H1 (cell line): ENCODE measurements around the gene RBBP5. TPM values are rescaled to one million over a fixed set of nuclear protein-coding genes. Genes with fewer than 3 reads are reported as not detected.

Experiments used
- CTCF ChIA-PET: fragments of 300-600 bp; sonication (Branson Sonifier 250); formaldehyde crosslinking; loops from one replicate; lab custom pipeline; 2021; ENCODE audit not compliant: partially characterized antibody; lab: Charles Lee
- POLR2A ChIA-PET: fragments of 300-600 bp; sonication (Branson Sonifier 250); formaldehyde crosslinking; loops from one replicate; lab custom pipeline; 2021; ENCODE audit warnings: inconsistent platforms; ENCODE audit not compliant: partially characterized antibody; lab: Charles Lee
- DNase-seq, 2 experiments: peaks; one replicate each; pipeline versions ENCODE4 v3.0.0 to v3.0.0-alpha.2; 2010 to 2022; ENCODE audit warnings: low spot score in 2 of 2, low read depth in 1 of 2, mixed read lengths in 1 of 2
- FAIRE-seq: peaks from 2 replicates; lab custom pipeline; 2011; peaks lifted over from hg19 to GRCh38; lab: Jason Lieb, UNC
- H2AFZ ChIP-seq: 2 replicates; pipeline ENCODE4 v1.8.1; 2012; ENCODE audit warnings: low read length, inconsistent platforms
- H2AK5ac ChIP-seq: 2 replicates; pipeline ENCODE4 v1.6.1; 2013; ENCODE audit warnings: low read depth, low read length
- H2BK120ac ChIP-seq: replicated peaks from 2 replicates; pipeline ENCODE3; 2013; ENCODE audit warnings: low read depth, low read length, inconsistent platforms
- H2BK12ac ChIP-seq: 2 replicates; pipeline ENCODE4 v1.6.1; 2013; ENCODE audit warnings: low read depth, low read length
- H2BK15ac ChIP-seq: 2 replicates; pipeline ENCODE4 v1.6.1; 2013; ENCODE audit warnings: low read length
- H2BK20ac ChIP-seq: 2 replicates; pipeline ENCODE4 v1.6.1; 2013; ENCODE audit warnings: low read length
- H2BK5ac ChIP-seq: 2 replicates; pipeline ENCODE4 v1.6.1; 2013; ENCODE audit warnings: low read depth, low read length
- H3K14ac ChIP-seq: 2 replicates; pipeline ENCODE4 v1.6.1; 2013; ENCODE audit warnings: inconsistent platforms; ENCODE audit not compliant: insufficient read length
- H3K18ac ChIP-seq: 2 replicates; pipeline ENCODE4 v1.6.1; 2013; ENCODE audit warnings: low read length; ENCODE audit errors: extremely low read depth
- H3K23ac ChIP-seq: 2 replicates; pipeline ENCODE4 v1.6.1; 2013; ENCODE audit warnings: inconsistent platforms; ENCODE audit not compliant: insufficient read length
- H3K23me2 ChIP-seq: 2 replicates; pipeline ENCODE4 v1.6.1; 2013; ENCODE audit warnings: low read depth, low read length
- H3K27ac ChIP-seq: 2 replicates; pipeline ENCODE4 v1.6.1; 2011; ENCODE audit warnings: low read depth, low read length, inconsistent platforms
- H3K27me3 ChIP-seq, 4 experiments: replicated peaks in 1 of 4; 1 replicate in 1 of 4; 2 replicates in 3 of 4; pipeline versions ENCODE4 v1.6.1 to v1.8.1; 2011 to 2013; ENCODE audit warnings: low read length in 3 of 4, mild to moderate bottlenecking in 3 of 4, inconsistent platforms in 2 of 4, mixed read lengths in 2 of 4, moderate library complexity in 1 of 4; ENCODE audit not compliant: control insufficient read depth in 3 of 4, insufficient read depth in 3 of 4; ENCODE audit errors: extremely low read depth in 1 of 4
- H3K36me3 ChIP-seq, 4 experiments: 2 replicates each; pipeline versions ENCODE4 v1.6.1 to v1.8.1; 2011 to 2013; ENCODE audit warnings: mild to moderate bottlenecking in 4 of 4, low read length in 3 of 4, moderate library complexity in 2 of 4, control low read depth in 1 of 4, inconsistent platforms in 1 of 4; ENCODE audit not compliant: insufficient read depth in 4 of 4, control insufficient read depth in 2 of 4
- H3K4ac ChIP-seq: replicated peaks from 2 replicates; pipeline ENCODE3; 2013; ENCODE audit warnings: low read length, low read depth, mixed read lengths, inconsistent platforms; ENCODE audit not compliant: insufficient read length
- H3K4me1 ChIP-seq, 4 experiments: replicated peaks in 1 of 4; 1 replicate in 1 of 4; 2 replicates in 3 of 4; pipeline versions ENCODE4 v1.6.1 to v1.8.1; 2011 to 2013; ENCODE audit warnings: low read length in 3 of 4, inconsistent platforms in 2 of 4, mixed read lengths in 1 of 4; ENCODE audit not compliant: insufficient read depth in 4 of 4, control insufficient read depth in 3 of 4
- H3K4me2 ChIP-seq, 2 experiments: 2 replicates each; pipeline versions ENCODE4 v1.6.1 to v1.8.1; 2011 to 2013; ENCODE audit warnings: low read depth in 2 of 2, low read length in 2 of 2, control low read depth in 1 of 2, inconsistent platforms in 1 of 2, mild to moderate bottlenecking in 1 of 2; ENCODE audit not compliant: insufficient read depth in 1 of 2
- H3K4me3 ChIP-seq, 4 experiments: fragments of 200-600, 300-600 bp in 1 of 4; sonication (generic), shearing (Covaris generic), sonication (Bioruptor Twin) in 1 of 4; 2 replicates each; pipeline versions ENCODE4 v1.5.1 to v1.8.1; 2011 to 2016; ENCODE audit warnings: low read length in 4 of 4, low read depth in 3 of 4, control low read depth in 2 of 4, inconsistent platforms in 2 of 4, mild to moderate bottlenecking in 2 of 4, mixed read lengths in 1 of 4, moderate library complexity in 1 of 4; ENCODE audit not compliant: insufficient read depth in 2 of 4; ENCODE audit errors: extremely low read depth in 1 of 4
- H3K56ac ChIP-seq: replicated peaks from 2 replicates; pipeline ENCODE3; 2013; ENCODE audit warnings: low read depth, mild to moderate bottlenecking, mixed read lengths, low read length, inconsistent platforms; ENCODE audit not compliant: insufficient read length
- H3K79me1 ChIP-seq: 2 replicates; pipeline ENCODE4 v1.6.1; 2013; ENCODE audit warnings: low read depth, low read length, control low read depth
- H3K79me2 ChIP-seq, 2 experiments: 2 replicates each; pipeline versions ENCODE4 v1.6.1 to v1.8.1; 2012 to 2013; ENCODE audit warnings: low read length in 2 of 2, mild to moderate bottlenecking in 2 of 2, inconsistent platforms in 1 of 2; ENCODE audit not compliant: insufficient read depth in 2 of 2, control insufficient read depth in 1 of 2
- H3K9ac ChIP-seq, 4 experiments: replicated peaks in 1 of 4; 1 replicate in 1 of 4; 2 replicates in 3 of 4; pipeline versions ENCODE4 v1.6.1 to v1.8.1; 2011 to 2013; ENCODE audit warnings: low read depth in 3 of 4, low read length in 3 of 4, control low read depth in 2 of 4, mild to moderate bottlenecking in 2 of 4, moderate library complexity in 2 of 4, inconsistent platforms in 1 of 4; ENCODE audit errors: extremely low read depth in 1 of 4
- H3K9me3 ChIP-seq, 2 experiments: 2 replicates each; pipeline versions ENCODE4 v1.6.1 to v1.8.1; 2012 to 2013; ENCODE audit warnings: mild to moderate bottlenecking in 2 of 2, moderate library complexity in 2 of 2, control low read depth in 1 of 2, inconsistent platforms in 1 of 2, low read depth in 1 of 2, low read length in 1 of 2, mixed read lengths in 1 of 2; ENCODE audit not compliant: insufficient read depth in 2 of 2
- H4K20me1 ChIP-seq, 2 experiments: replicated peaks in 1 of 2; 2 replicates each; pipeline versions ENCODE3 to v1.8.1; 2011 to 2013; ENCODE audit warnings: inconsistent platforms in 2 of 2, low read length in 2 of 2, mild to moderate bottlenecking in 1 of 2; ENCODE audit not compliant: insufficient read depth in 2 of 2, control insufficient read depth in 1 of 2
- H4K5ac ChIP-seq: 2 replicates; pipeline ENCODE4 v1.6.1; 2013; ENCODE audit warnings: low read length, low read depth, mixed read lengths, inconsistent platforms; ENCODE audit not compliant: insufficient read length
- H4K8ac ChIP-seq: 2 replicates; pipeline ENCODE4 v1.8.0; 2013; ENCODE audit warnings: mild to moderate bottlenecking, moderate library complexity, low read length, inconsistent platforms; ENCODE audit not compliant: insufficient read depth; ENCODE audit errors: extremely low read depth
- H4K91ac ChIP-seq: replicated peaks from 2 replicates; pipeline ENCODE3; 2013; ENCODE audit warnings: low read length, mixed read lengths, inconsistent platforms; ENCODE audit not compliant: insufficient read length
- ASH2L ChIP-seq: fragments of 200-600, 300-600 bp; sonication (generic); IDR thresholded peaks from one replicate; pipeline ENCODE4 v1.7.1; 2017; ENCODE audit warnings: low read length
- ATF3 ChIP-seq: IDR thresholded peaks from 2 replicates; pipeline ENCODE4 v1.6.1; 2011; ENCODE audit warnings: low read depth, mild to moderate bottlenecking, low read length; ENCODE audit not compliant: insufficient read depth
- BACH1 ChIP-seq: IDR thresholded peaks from 2 replicates; pipeline ENCODE4 v1.6.1; 2012; ENCODE audit warnings: low read length, improper control_type of control experiment
- BCL11A ChIP-seq, 2 experiments: IDR thresholded peaks; one replicate each; pipeline ENCODE4 v1.6.1; 2011; ENCODE audit warnings: low read depth in 2 of 2, low read length in 2 of 2, mild to moderate bottlenecking in 2 of 2
- CBX8 ChIP-seq: fragments of 300-800, 300-1000 bp; sonication (generic); IDR thresholded peaks from 2 replicates; pipeline ENCODE4 v1.7.1; 2016; ENCODE audit warnings: low read depth, low read length, borderline replicate concordance
- CREB1 ChIP-seq: IDR thresholded peaks from 2 replicates; pipeline ENCODE4 v1.6.1; 2012; ENCODE audit warnings: inconsistent platforms
- KDM1A ChIP-seq: fragments of 200-600, 300-600 bp; sonication (generic); IDR thresholded peaks from 2 replicates; pipeline ENCODE4 v1.7.1; 2016; ENCODE audit warnings: mild to moderate bottlenecking, low read length, borderline replicate concordance
- KDM4A ChIP-seq: IDR thresholded peaks from one replicate; pipeline ENCODE4 v1.7.1; 2012; ENCODE audit warnings: low read depth, mild to moderate bottlenecking, moderate library complexity, low read length, inconsistent platforms; ENCODE audit not compliant: severe bottlenecking
- NRF1 ChIP-seq: IDR thresholded peaks from 2 replicates; pipeline ENCODE4 v1.6.1; 2011; ENCODE audit warnings: mild to moderate bottlenecking, low read depth, low read length, improper control_type of control experiment
- POLR2A ChIP-seq, 2 experiments: IDR thresholded peaks; 1 replicate in 1 of 2; 2 replicates in 1 of 2; pipeline ENCODE4 v1.6.1; 2011; ENCODE audit warnings: low read depth in 2 of 2, low read length in 2 of 2, mild to moderate bottlenecking in 2 of 2; ENCODE audit errors: control extremely low read depth in 1 of 2
- SUZ12 ChIP-seq: fragments of 200-600 bp; sonication (generic); IDR thresholded peaks from 2 replicates; pipeline ENCODE4 v1.6.1; 2012; ENCODE audit warnings: mild to moderate bottlenecking, inconsistent platforms, low read length, moderate library complexity, mixed read lengths
- TBP ChIP-seq: IDR thresholded peaks from 2 replicates; pipeline ENCODE4 v1.6.1; 2011; ENCODE audit warnings: low read depth, low read length, improper control_type of control experiment
- YY1 ChIP-seq: IDR thresholded peaks from 2 replicates; pipeline ENCODE4 v1.6.1; 2011; ENCODE audit warnings: low read depth, mild to moderate bottlenecking, low read length
- WGBS, 2 experiments: shearing (Covaris generic) in 1 of 2; methylation state at CpG; one replicate each; pipeline versions ENCODE4 v1.1.6 to v1.1.7; 2013 to 2015; ENCODE audit warnings: low lambda C conversion rate in 2 of 2, mixed read lengths in 2 of 2, inconsistent platforms in 1 of 2, low coverage in 1 of 2, missing lambda C conversion rate in 1 of 2; ENCODE audit not compliant: insufficient replicate concordance in 2 of 2, insufficient coverage in 1 of 2, insufficient read length in 1 of 2; ENCODE audit errors: extremely low coverage in 1 of 2, missing lambda C conversion rate in 1 of 2; 5-methylcytosine and 5-hydroxymethylcytosine counted together
- polyA plus RNA-seq, 7 experiments: library from polyadenylated mRNA; depleted of rRNA in 3 of 7; stranded (reverse) in 5 of 7; unstranded in 2 of 7; fragments of >200 nt in 5 of 7; fragments of 200-250 nt in 2 of 7; gene quantifications; 1 replicate in 5 of 7; 2 replicates in 1 of 7; 4 replicates in 1 of 7; pipeline versions ENCODE4 v1.2.1 to v1.2.3, GENCODE V29; 2011 to 2013; ENCODE audit warnings: missing spikeins in 2 of 7, mixed read lengths in 2 of 7
- total RNA-seq: library from RNA; stranded (reverse); fragmentation: NEBNext Ultra II Directional; extraction: Animal tissue kit (Norgen Biotek cat#: 25700); gene quantifications from 2 replicates; pipeline ENCODE4 v1.2.1, GENCODE V29; 2021

Gene RBBP5
- total and polyA plus RNA-seq, 2 of the 8 experiments (the other 6 are each of a cell fraction or from before 2014, with no cell fraction given): 6.7 to 21.5 TPM

GRCh38 chr1:205049479-205049878, 72.3 kb downstream of the RBBP5 start:
- H3K4me1 ChIP-seq: peaks cover 4 to 15% (median 8%) of the 10 kb centered on the region in 4 experiments
- CTCF ChIA-PET: interaction anchor here (1.0 to 38.9 kb wide), 7 partner anchors 10 to 62 kb away, joined by 3 to 1336 read pairs (median 4); no protein-coding TSS in a partner anchor
- peaks cover 0 to 3% (median under 1%) of the 10 kb centered on the region in 4 experiments; a peak in 2 of 7 replicates for H3K27me3 ChIP-seq
- no peak for TF ChIP-seq BCL11A (IDR thresholded peaks at IDR 0.05; ENCODE audit: low read depth in 2 of 2, low read length in 2 of 2)
- TF ChIP-seq CREB1: no peak
- no peak for TF ChIP-seq ATF3
- TF ChIP-seq NRF1: no peak
- TF ChIP-seq POLR2A (IDR thresholded peaks at IDR 0.05; ENCODE audit: control extremely low read depth in 1 of 2, low read depth in 2 of 2, low read length in 2 of 2): no peak
- no peak for TF ChIP-seq CBX8
- no peak for TF ChIP-seq ASH2L
- TF ChIP-seq BACH1: no peak
- no peak for TF ChIP-seq KDM1A
- no peak for TF ChIP-seq KDM4A
- TF ChIP-seq SUZ12: no peak
- no peak for TF ChIP-seq YY1
- TF ChIP-seq TBP: no peak

More at GRCh38 chr1:205049479-205049878, 72.3 kb downstream of the RBBP5 start:
- Histone ChIP-seq H3K79me1 (no peaks in the 10 kb centered on the region), H3K9ac (no peak overlapping the region), H3K9me3 (no peaks in the 10 kb centered on the region), H2BK5ac (no peak overlapping the region), H4K8ac (no peak overlapping the region), H2BK20ac (no peak overlapping the region), H3K4me2 (no peak overlapping the region), H2AFZ (no peak overlapping the region), H3K79me2 (no peaks in the 10 kb centered on the region), H3K4me3 (no peak overlapping the region), H2BK12ac (no peak overlapping the region), H3K23me2 (no peaks in the 10 kb centered on the region), H2AK5ac (no peak overlapping the region), H3K56ac (no peak overlapping the region), H2BK120ac (no peak overlapping the region), H4K5ac (no peak overlapping the region), H3K36me3 (no peaks in the 10 kb centered on the region), H3K23ac (no peak overlapping the region), H3K14ac (no peak overlapping the region), H4K20me1 (peaks cover 2 to 3% of the 10 kb centered on the region in 2 experiments), H3K4ac (no peak overlapping the region), H3K27ac (no peak overlapping the region), H2BK15ac (no peak overlapping the region; the same call in 1 of the 2 replicates), H3K18ac (no peak overlapping the region), H4K91ac (no peak overlapping the region)
- 79% methylated on average over 6 of the region's 6 CpGs; no CpG with 5 or more reads in 1 of the 2 experiments for WGBS, 2 experiments
- DNase-seq (no peak), FAIRE-seq (no peak)
- POLR2A ChIA-PET: no interaction called here
